Effector CD4-positive, alpha-beta T cell (primary cell): ENCODE data around the gene BTN3A1.
"Not testable (repeated sequence)": the region's sequence is repeated elsewhere in the genome, so short reads cannot be mapped to it uniquely, and the experiment has no call there.

ENCODE experiments used
- DNase-seq: peaks from one replicate; pipeline ENCODE4 v3.0.0-alpha.2; 2020

The BTN3A1 gene

GRCh38 chr6:26445934-26446667, 44.0 kb downstream of the BTN3A1 start:
- DNase-seq: no peak

- DNase-seq: no peak
These were observed 45.2 kb downstream of the BTN3A1 start for GRCh38 chr6:26447257-26447656.

GRCh38 chr6:26450240-26450639, 48.2 kb downstream of the BTN3A1 start:
- no peak for DNase-seq

- DNase-seq: no peak
These were observed 50.7 kb downstream of the BTN3A1 start for GRCh38 chr6:26452631-26453235.

- no peak for DNase-seq
These were observed 52.6 kb downstream of the BTN3A1 start for GRCh38 chr6:26454631-26455030.

- DNase-seq: no peak
These were observed 53.4 kb downstream of the BTN3A1 start for GRCh38 chr6:26455357-26455970.

GRCh38 chr6:26457264-26457805, 55.3 kb downstream of the BTN3A1 start:
- no peak for DNase-seq

- DNase-seq: peak; percentile 67
These were observed 56.0 kb downstream of the BTN3A1 start, which contains the start of gene BTN2A1 for GRCh38 chr6:26457806-26458688. Gene BTN2A1 (plus strand): TSS chr6:26457955. CDS start chr6:26458637, 682 bp downstream.

GRCh38 chr6:26459023-26459810, 57.1 kb downstream of the BTN3A1 start:
- no peak for DNase-seq

- not testable (repeated sequence) for DNase-seq
These were observed 59.3 kb downstream of the BTN3A1 start for GRCh38 chr6:26461353-26461752.

- DNase-seq: no peak
These were observed 61.9 kb downstream of the BTN3A1 start for GRCh38 chr6:26464014-26464413.

- no peak for DNase-seq
These were observed 62.5 kb downstream of the BTN3A1 start for GRCh38 chr6:26464416-26465131.
